Brain pericyte (primary cell): ENCODE data around the gene MT1A.

ENCODE experiments used
- DNase-seq: peaks from one replicate; pipeline ENCODE4 v3.0.0-alpha.2; 2012; ENCODE audit warnings: low read depth, low spot score

The MT1A gene

DNA sequence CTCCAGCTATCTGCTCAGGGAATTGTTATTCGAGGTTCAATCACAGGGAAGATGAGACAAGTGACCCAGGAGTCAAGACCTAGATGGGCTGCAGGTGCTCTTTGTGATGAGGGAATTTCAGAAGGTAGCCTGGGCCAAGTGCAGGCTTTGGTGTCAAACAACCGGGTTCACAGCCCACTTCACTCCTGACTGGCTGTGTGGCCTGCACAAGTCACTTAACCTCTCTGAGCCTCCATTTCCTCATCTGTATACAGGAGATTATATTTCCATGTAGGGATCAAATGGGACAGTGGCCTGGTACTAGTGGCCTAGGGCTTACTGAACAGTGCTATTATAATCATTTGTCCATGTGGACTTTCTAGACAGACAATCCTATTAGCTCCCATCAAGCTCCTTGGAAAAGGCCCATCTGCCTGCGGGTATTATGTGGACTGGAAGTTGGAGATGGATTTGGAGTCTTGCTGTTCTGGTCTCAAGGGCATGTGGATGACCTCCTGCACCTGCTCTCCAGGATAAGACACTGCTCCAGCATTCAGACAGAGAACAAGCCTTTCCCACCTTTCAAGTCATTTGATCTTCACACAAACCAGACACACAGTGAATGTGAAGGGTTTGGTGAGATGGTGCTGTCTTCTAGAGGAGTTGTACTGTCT, 40.7 kb downstream of the MT1A start:
- DNase-seq, result no peak

GRCh38 chr16:56679818-56680217, 41.4 kb downstream of the MT1A start:
- no peak for DNase-seq

- no peak for DNase-seq
Observed at GRCh38 chr16:56681939-56682702, 43.7 kb downstream of the MT1A start, which contains the start of gene MT1X. Gene MT1X, plus strand, starts transcription at chr16:56682470. Its CDS starts 71 bp downstream, at chr16:56682541.

DNA sequence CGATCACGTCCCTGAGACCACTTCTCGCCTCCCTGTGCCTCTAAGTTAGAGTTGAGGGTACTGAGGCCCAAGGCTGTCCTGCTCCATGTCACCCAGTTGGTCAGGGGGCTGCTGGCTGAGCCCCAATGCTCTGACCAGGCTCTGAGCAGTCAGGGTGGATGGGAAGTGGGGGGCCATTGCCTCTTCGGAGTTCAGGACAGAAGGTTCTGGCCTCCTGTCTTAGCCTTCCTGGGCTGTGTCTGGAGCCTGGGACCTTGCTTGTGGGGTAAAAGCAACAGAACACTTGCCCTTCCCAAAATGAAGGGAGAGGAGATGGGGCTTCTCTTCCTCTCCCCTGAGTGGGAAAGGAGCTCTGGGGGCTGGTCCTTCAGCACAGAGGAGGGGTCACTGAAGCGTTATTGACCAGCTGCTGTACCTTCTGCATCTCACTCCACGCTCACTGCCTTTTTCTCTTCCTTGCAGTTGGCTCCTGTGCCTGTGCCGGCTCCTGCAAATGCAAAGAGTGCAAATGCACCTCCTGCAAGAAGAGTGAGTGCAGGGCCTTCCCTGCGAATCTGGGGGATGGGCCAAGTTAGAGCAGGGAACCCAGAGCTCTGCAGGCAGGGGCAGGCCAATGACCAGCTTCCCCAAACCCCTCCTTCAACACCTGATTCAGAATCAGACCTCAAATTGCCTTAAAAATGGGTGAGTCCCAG, 44.4 kb downstream of the MT1A start:
- no peak for DNase-seq

- DNase-seq, result no peak
Observed at GRCh38 chr16:56683424-56684172, 45.1 kb downstream of the MT1A start.

- DNase-seq, result no peak
Observed at GRCh38 chr16:56684256-56684925, 45.9 kb downstream of the MT1A start.

GRCh38 chr16:56684926-56685590, 46.6 kb downstream of the MT1A start:
- no peak for DNase-seq

DNA sequence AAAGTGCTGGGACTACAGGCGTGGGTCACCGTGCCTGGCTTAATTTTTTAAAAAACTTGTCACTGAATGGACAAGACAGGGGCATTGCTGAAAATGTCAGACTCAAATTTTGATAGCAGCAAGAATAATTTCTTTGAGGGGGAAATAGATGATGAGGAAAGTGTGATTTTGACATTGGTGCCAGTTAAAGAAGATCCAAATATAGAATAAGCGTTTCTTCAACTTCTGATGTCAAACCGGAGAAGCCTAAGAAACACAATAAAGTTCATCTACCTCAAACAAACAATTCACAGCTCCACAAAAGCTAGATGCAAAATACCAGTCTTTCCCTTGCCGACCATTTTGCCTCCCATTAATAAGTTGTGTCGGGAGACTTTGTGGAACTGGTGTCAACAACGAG, 48.3 kb downstream of the MT1A start:
- DNase-seq, result no peak

GRCh38 chr16:56688762-56689161, 50.3 kb downstream of the MT1A start:
- DNase-seq, result no peak

GRCh38 chr16:56689171-56689570, 50.7 kb downstream of the MT1A start:
- DNase-seq, result no peak
